NCI-H82 treated with DMSO at 0.1 percent for 48 hours (cell line): Measurements from ENCODE around the gene OR6C70.

Experiments used
- DNase-seq: peaks from one replicate; lab custom pipeline; 2025; ENCODE audit not compliant: unreplicated experiment; lab: John Stamatoyannopoulos, UW

OR6C70 gene

DNA sequence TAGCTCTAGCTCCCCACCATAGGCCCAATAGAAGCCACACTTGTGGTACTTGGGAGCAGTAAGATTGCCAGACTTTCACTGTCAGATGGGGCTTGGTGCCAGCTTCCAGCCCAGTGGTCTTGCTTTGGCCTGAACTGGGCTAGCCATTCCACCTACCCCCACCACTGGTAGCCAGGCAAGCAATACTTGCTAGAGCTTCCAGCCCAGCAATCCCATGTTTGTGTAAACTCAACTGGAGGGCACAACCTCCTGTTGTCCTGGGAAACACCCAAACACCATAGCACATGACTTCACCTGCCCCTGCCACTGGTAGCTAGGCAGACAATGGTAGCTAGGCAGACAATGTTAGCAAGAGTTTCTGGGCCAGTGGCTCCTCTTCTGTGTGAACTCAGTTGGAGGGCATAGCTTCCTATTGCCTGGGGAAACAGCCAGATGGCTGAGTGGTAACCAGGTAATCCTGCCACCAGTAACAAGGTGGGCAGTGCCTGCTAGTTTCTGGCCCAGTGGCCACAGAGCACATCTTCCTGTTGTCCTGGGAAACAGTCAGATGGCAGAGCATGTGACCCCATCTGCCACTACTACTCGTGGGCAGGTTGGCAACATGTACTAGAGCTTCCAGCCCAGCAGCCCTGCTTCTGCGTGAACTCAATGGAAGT lies 49.5 kb downstream of the OR6C70 start:
- no peak for DNase-seq
